ENCODE results near the gene ERCC8.

DNA sequence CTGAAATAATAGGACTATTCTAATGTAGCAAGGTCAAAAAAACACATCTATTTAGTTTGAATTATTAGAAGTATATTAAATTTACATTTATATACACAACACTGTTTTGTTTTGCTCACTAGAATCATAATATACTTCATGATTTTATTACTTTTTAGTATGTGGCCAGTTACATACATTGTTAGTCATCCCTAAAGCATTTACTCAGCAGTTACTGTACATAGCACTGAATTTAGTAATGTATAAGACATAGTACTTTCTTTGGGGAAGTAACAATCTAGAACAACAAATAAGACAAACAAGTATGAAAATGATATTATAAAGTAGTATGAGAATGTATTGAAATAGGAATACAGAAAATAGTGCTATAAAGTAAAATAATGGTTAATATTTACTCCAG lies 28.2 kb downstream of the ERCC8 start:
- TF ChIP-seq CC2D1A (CRISPR knock-in tag; IDR thresholded peaks at IDR 0.05) (no peak), ELF1 (CRISPR knock-in tag; IDR thresholded peaks at IDR 0.05) (no peak), ZNF232 (CRISPR knock-in tag; IDR thresholded peaks at IDR 0.05; ENCODE audit: borderline replicate concordance) (no peak), ZMYM4 (CRISPR knock-in tag; IDR thresholded peaks at IDR 0.05) (no peak), TGIF2 (CRISPR knock-in tag; IDR thresholded peaks at IDR 0.05) (no peak), EP300 (IDR thresholded peaks at IDR 0.05; ENCODE audit: low read depth in 2 of 2, low read length in 2 of 2) (no peak), EP300 (CRISPR knock-in tag; IDR thresholded peaks at IDR 0.05; ENCODE audit: borderline replicate concordance) (no peak), NFATC3 (CRISPR knock-in tag; IDR thresholded peaks at IDR 0.05) (no peak), POLR2A (IDR thresholded peaks at IDR 0.05; ENCODE audit: insufficient read depth in 1 of 2, low read depth in 2 of 2, low read length in 2 of 2) (no peak), DNMT1 (CRISPR knock-in tag; IDR thresholded peaks at IDR 0.05) (no peak), JUN (CRISPR knock-in tag; IDR thresholded peaks at IDR 0.05) (no peak), ZNF644 (CRISPR knock-in tag; IDR thresholded peaks at IDR 0.05; ENCODE audit: low read depth) (no peak)
- TF ChIP-seq, protein P1, sequence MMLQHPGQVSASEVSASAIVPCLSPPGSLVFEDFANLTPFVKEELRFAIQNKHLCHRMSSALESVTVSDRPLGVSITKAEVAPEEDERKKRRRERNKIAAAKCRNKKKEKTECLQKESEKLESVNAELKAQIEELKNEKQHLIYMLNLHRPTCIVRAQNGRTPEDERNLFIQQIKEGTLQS (CRISPR knock-in tag; IDR thresholded peaks at IDR 0.05) = no peak
- TF ChIP-seq, protein P2, sequence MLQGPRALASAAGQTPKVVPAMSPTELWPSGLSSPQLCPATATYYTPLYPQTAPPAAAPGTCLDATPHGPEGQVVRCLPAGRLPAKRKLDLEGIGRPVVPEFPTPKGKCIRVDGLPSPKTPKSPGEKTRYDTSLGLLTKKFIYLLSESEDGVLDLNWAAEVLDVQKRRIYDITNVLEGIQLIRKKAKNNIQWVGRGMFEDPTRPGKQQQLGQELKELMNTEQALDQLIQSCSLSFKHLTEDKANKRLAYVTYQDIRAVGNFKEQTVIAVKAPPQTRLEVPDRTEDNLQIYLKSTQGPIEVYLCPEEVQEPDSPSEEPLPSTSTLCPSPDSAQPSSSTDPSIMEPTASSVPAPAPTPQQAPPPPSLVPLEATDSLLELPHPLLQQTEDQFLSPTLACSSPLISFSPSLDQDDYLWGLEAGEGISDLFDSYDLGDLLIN (CRISPR knock-in tag; IDR thresholded peaks at IDR 0.05; ENCODE audit: borderline replicate concordance) = no peak
- TF ChIP-seq, protein P3, sequence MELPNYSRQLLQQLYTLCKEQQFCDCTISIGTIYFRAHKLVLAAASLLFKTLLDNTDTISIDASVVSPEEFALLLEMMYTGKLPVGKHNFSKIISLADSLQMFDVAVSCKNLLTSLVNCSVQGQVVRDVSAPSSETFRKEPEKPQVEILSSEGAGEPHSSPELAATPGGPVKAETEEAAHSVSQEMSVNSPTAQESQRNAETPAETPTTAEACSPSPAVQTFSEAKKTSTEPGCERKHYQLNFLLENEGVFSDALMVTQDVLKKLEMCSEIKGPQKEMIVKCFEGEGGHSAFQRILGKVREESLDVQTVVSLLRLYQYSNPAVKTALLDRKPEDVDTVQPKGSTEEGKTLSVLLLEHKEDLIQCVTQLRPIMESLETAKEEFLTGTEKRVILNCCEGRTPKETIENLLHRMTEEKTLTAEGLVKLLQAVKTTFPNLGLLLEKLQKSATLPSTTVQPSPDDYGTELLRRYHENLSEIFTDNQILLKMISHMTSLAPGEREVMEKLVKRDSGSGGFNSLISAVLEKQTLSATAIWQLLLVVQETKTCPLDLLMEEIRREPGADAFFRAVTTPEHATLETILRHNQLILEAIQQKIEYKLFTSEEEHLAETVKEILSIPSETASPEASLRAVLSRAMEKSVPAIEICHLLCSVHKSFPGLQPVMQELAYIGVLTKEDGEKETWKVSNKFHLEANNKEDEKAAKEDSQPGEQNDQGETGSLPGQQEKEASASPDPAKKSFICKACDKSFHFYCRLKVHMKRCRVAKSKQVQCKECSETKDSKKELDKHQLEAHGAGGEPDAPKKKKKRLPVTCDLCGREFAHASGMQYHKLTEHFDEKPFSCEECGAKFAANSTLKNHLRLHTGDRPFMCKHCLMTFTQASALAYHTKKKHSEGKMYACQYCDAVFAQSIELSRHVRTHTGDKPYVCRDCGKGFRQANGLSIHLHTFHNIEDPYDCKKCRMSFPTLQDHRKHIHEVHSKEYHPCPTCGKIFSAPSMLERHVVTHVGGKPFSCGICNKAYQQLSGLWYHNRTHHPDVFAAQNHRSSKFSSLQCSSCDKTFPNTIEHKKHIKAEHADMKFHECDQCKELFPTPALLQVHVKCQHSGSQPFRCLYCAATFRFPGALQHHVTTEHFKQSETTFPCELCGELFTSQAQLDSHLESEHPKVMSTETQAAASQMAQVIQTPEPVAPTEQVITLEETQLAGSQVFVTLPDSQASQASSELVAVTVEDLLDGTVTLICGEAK (IDR thresholded peaks at IDR 0.05) = no peak
- TF ChIP-seq, protein P3 (CRISPR knock-in tag; IDR thresholded peaks at IDR 0.05) = no peak
